Right renal cortex interstitium (tissue), 3 donors: ENCODE data around the gene DERA. TPM values are rescaled to one million over a fixed set of nuclear protein-coding genes. Genes with fewer than 3 reads are reported as not detected.
"Not testable (repeated sequence)": the region's sequence is repeated elsewhere in the genome, so short reads cannot be mapped to it uniquely, and the experiment has no call there.

Experiments
- DNase-seq, 3 donors: peaks; one replicate each; pipeline ENCODE4 v3.0.0-alpha.2; 2013; ENCODE audit warnings: low read depth in 3 of 3, low spot score in 2 of 3
- polyA plus RNA-seq, 3 donors: library from polyadenylated mRNA; unstranded; fragments of 120-200 nt; gene quantifications; one replicate each; pipeline ENCODE4 v1.2.1, GENCODE V29; 2013; ENCODE audit not compliant: insufficient read length in 3 of 3

Gene DERA
- polyA plus RNA-seq, 3 donors: 45.3 to 49.1 (median 49.1) TPM

GRCh38 chr12:15899282-15899870 is 11.8 kb upstream of the DERA start:
- DNase-seq: no peak

GRCh38 chr12:15904378-15904920 is 6.7 kb upstream of the DERA start:
- no peak for DNase-seq

GRCh38 chr12:15910468-15910863 is 666 bp upstream of the DERA start:
- DNase-seq: no peak

GRCh38 chr12:15911931-15912330 is 799 bp downstream of the DERA start:
- DNase-seq: not testable (repeated sequence)

- DNase-seq: not testable (repeated sequence)
Measured at GRCh38 chr12:15914131-15914530, 3.0 kb downstream of the DERA start.

GRCh38 chr12:15918066-15918465 is 6.9 kb downstream of the DERA start:
- DNase-seq: no peak

GRCh38 chr12:15919418-15919817 is 8.3 kb downstream of the DERA start:
- no peak for DNase-seq

- no peak for DNase-seq
Measured at GRCh38 chr12:15924956-15925355, 13.8 kb downstream of the DERA start.

GRCh38 chr12:15928346-15928745 is 17.2 kb downstream of the DERA start:
- DNase-seq: no peak

- DNase-seq: no peak
Measured at GRCh38 chr12:15928870-15929571, 17.9 kb downstream of the DERA start.

GRCh38 chr12:15931590-15932053 is 20.5 kb downstream of the DERA start:
- no peak for DNase-seq

- no peak for DNase-seq
Measured at GRCh38 chr12:15932327-15932726, 21.2 kb downstream of the DERA start.

- no peak for DNase-seq
Measured at GRCh38 chr12:15932971-15933370, 21.8 kb downstream of the DERA start.

- DNase-seq: no peak
Measured at GRCh38 chr12:15933751-15934150, 22.6 kb downstream of the DERA start.

- DNase-seq: no peak
Measured at GRCh38 chr12:15936751-15937150, 25.6 kb downstream of the DERA start.

GRCh38 chr12:15937902-15938301 is 26.8 kb downstream of the DERA start:
- DNase-seq: no peak

GRCh38 chr12:15939111-15939510 is 28.0 kb downstream of the DERA start:
- DNase-seq: no peak

- DNase-seq: no peak
Measured at GRCh38 chr12:15942475-15942874, 31.3 kb downstream of the DERA start.

GRCh38 chr12:15943519-15943918 is 32.4 kb downstream of the DERA start:
- DNase-seq: not testable (repeated sequence)

- DNase-seq: not testable (repeated sequence)
Measured at GRCh38 chr12:15948461-15948860, 37.3 kb downstream of the DERA start.

- DNase-seq: no peak
Measured at GRCh38 chr12:15955281-15955680, 44.1 kb downstream of the DERA start.

GRCh38 chr12:15956010-15956409 is 44.9 kb downstream of the DERA start:
- no peak for DNase-seq
